Activated CD4-positive, alpha-beta T cell treated with anti-CD3 and anti-CD28 coated beads, Interleukin-2, Interleukin-4, amounts not matched to agents 100 ng/mL and 50 ng/mL, durations not matched to agents 16 hours and 8 hours (primary cell): ENCODE data around the gene OLFML2B.
"Not testable (repeated sequence)": the region's sequence is repeated elsewhere in the genome, so short reads cannot be mapped to it uniquely, and the experiment has no call there.

Experiments used
- DNase-seq: peaks from one replicate; pipeline ENCODE4 v3.0.0-alpha.2; 2020; ENCODE audit warnings: low spot score

The OLFML2B gene

GRCh38 chr1:162035241-162035640, 11.6 kb upstream of the OLFML2B start:
- DNase-seq: no peak

- DNase-seq: no peak
Observed at GRCh38 chr1:162033428-162033827, 9.8 kb upstream of the OLFML2B start.

DNA sequence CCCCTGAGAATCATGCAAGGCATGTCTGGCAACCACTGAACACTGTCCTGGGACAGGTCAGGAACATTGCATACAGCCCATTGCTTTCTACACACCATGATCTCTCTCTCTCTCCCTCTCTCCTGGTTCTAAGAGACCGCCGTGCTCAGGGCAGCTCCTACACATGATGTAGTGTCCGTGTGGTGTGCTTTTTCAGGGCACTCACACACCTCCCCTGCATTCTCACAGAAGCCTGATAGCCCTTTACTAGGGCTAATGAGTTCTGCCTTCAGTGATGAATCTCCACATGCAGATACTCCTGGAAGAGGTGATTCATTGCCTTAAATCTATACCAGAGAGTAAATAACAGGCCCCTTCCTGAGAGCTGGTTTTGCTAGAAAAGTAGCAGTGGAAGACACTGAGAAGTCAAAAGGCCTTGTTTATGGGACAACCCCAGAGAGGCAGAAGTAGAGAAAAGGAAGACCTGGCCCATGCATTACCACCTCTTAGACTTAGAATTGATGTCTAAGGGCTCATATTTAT, 7.2 kb upstream of the OLFML2B start:
- no peak for DNase-seq

- DNase-seq: no peak
Observed at GRCh38 chr1:162029157-162029556, 5.5 kb upstream of the OLFML2B start.

GRCh38 chr1:162028726-162029125, 5.1 kb upstream of the OLFML2B start:
- no peak for DNase-seq

GRCh38 chr1:162026881-162027280, 3.2 kb upstream of the OLFML2B start:
- no peak for DNase-seq

DNA sequence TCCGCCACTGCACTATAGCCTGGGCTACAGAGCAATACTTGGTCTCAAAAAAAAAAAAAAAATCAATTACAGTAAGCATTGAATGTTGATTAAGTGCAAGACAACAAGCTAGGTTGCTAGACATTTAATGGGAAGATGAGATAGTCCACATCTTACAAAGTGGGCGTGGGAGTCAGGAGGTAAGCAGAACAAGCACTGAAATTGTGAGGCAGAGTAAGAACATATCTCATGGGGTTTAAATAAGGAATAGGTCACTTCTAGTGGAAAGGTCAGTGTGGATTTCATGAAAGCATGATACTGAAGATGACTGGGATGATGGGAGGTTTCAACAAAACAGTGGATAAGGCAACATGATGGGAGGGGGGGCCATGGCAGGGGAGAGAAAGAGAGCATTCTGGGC, 1.9 kb upstream of the OLFML2B start:
- DNase-seq: no peak

GRCh38 chr1:162023181-162023546, 505 bp downstream of the OLFML2B start:
- no peak for DNase-seq

GRCh38 chr1:162022626-162023025, 1.0 kb downstream of the OLFML2B start:
- no peak for DNase-seq

- DNase-seq: no peak
Observed at GRCh38 chr1:162021124-162021523, 2.5 kb downstream of the OLFML2B start.

DNA sequence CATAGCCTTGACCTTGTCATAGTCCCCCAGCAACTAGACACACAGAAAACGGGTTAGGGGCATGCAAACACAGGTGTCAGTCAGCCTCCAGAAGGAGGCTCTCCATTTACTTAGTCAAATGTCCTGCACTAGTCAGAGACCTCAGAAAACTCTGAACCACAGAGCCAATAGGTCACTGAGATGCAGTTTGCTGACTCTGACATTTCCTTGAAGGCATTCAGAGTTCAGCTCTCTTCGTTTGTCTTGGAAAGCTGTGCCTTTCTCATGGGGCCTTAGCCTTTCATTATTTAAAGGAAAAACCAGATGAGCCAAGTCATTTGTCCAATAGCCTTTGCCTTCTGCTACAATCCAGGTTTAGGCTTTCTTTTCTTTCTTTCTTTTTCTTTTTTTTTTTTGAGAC, 3.5 kb downstream of the OLFML2B start:
- no peak for DNase-seq

GRCh38 chr1:162019446-162019845, 4.2 kb downstream of the OLFML2B start:
- DNase-seq: no peak

GRCh38 chr1:162019006-162019405, 4.7 kb downstream of the OLFML2B start:
- no peak for DNase-seq

DNA sequence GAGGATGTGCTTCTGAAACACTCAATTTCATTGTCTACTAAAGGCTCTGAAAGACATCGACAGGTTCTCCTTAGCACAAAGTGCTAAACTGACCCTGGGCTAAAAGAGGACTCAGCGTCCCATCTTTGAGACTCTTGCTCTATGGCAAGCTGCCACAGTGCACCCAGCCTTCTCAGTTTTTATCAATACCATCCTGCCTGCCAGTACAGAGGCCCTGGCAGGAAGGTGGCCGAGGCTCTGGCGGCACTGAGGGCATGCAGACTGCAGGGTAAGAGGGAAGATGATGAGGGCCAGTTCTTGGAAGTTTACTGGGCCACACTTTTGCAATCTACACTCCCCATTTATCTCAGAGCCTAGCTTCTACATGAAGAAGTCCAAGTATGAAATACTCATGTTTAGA, 5.3 kb downstream of the OLFML2B start:
- DNase-seq: no peak

DNA sequence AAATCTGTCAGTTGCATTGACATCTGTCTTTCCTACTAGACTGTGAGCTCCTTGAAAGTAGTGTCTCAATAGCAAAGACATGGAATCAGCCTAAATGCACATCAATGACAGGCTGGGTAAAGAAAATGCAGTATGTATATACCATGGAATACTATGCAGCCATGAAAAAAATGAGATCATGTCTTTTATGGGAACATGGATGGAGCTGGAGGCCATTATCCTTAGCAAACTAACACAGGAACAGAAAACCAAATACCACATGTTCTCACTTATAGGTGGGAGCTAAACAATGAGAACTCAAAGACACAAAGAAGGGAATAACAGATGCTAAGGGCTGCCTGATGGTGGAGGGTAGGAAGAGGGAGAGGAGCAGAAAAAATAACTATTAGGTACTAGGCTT, 5.9 kb downstream of the OLFML2B start:
- DNase-seq: not testable (repeated sequence)

- peak; percentile 4 for DNase-seq
Observed at GRCh38 chr1:162016631-162017030, 7.0 kb downstream of the OLFML2B start.

- DNase-seq: no peak
Observed at GRCh38 chr1:162015196-162015595, 8.5 kb downstream of the OLFML2B start.

DNA sequence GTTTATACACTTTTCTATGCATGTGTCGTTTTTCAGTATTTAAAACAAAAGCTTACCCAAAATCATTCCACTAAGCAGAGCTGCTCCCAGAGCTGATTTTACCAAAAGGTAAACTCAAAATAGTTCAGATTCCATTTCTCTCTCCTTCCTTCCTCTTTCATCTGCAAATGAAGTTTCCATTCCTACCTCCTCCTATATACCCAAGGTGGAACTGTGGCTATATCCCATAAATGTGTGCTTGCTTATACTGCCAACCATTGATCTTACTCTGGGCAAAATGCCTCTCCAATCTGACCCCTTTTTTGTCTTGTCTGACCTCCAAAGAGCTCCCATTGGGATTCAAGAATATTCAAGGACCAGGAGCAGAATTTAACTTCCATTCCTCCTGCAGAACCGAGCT, 9.5 kb downstream of the OLFML2B start:
- DNase-seq: no peak

GRCh38 chr1:162013289-162013688, 10.4 kb downstream of the OLFML2B start:
- DNase-seq: no peak

DNA sequence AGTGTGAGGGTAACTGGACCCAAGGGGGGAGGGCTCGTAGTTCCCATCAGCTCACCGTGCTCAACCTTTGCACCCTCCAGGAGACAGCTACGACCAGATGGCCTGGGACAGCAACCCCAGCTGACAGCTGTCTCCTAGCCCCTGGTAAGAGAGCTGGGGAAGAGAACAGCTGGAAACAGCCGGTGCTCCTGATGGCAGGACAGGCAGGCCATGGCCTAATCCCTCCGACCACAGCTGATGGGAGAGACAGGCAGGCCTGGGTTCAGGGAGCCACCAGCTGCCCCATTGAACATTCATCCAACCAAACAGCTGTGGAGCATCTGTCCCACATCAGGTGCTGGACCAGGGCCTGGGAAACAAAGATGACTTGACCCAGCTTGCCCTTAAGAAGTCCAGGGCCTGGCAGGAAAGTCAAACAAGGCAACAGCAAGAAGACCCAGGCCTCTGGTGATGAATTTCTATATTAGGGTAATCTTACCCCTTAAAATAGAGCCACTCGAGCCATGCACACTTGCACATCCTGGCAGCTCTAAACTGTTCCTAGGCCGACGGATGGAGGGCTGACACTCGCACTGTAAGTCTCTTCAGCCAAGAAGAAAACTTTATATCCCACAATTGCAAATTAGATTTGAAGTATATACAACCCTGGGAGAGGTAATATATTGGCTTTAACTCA, 12.2 kb downstream of the OLFML2B start:
- DNase-seq: no peak

- no peak for DNase-seq
Observed at GRCh38 chr1:162010175-162010506, 13.5 kb downstream of the OLFML2B start.

GRCh38 chr1:162009501-162010174, 14.0 kb downstream of the OLFML2B start:
- DNase-seq: no peak

DNA sequence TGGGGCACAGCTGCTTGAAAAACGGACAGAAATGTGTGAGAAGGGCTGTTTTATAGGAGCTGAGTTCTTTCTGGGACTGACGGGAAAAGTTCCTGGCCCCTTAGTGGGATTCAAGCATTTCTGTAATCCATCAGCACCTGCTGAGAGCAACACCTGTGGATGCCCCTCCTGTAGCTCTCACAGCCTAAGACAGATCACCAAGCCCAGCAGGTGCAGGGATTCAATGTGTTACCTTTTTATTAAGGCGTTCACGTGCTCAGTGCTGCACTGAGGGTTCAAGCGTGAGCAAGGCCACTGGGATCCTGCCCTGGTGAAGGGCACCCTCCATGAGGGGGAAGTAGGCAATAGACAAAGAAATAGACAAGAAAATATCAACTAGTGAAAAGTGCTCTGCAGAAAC, 14.9 kb downstream of the OLFML2B start:
- no peak for DNase-seq

GRCh38 chr1:162007466-162007865, 16.2 kb downstream of the OLFML2B start:
- DNase-seq: no peak
